GM21390 (cell line): Measurements from ENCODE around the gene PGGHG.
"Not testable (repeated sequence)": the region's sequence is repeated elsewhere in the genome, so short reads cannot be mapped to it uniquely, and the experiment has no call there.

Experiments used
- ATAC-seq: cut with Tn5 transposase; IDR thresholded peaks from one replicate; pipeline ENCODE4 v1.9.1; 2021; ENCODE audit not compliant: unreplicated experiment

The PGGHG gene

GRCh38 chr11:329886-330253, 40.9 kb downstream of the PGGHG start:
- no peak for ATAC-seq

- ATAC-seq, result no peak
These were observed 41.4 kb downstream of the PGGHG start for GRCh38 chr11:330307-330693.

- ATAC-seq, result no peak
These were observed 41.9 kb downstream of the PGGHG start for GRCh38 chr11:330694-331357.

- no peak for ATAC-seq
These were observed 42.6 kb downstream of the PGGHG start for GRCh38 chr11:331358-332060.

- no peak for ATAC-seq
These were observed 43.9 kb downstream of the PGGHG start for GRCh38 chr11:332651-333480.

- ATAC-seq, result not testable (repeated sequence)
These were observed 44.8 kb downstream of the PGGHG start for GRCh38 chr11:333616-334263.

GRCh38 chr11:334264-334994, 45.5 kb downstream of the PGGHG start:
- no peak for ATAC-seq

- no peak for ATAC-seq
These were observed 47.1 kb downstream of the PGGHG start for GRCh38 chr11:335779-336658.

GRCh38 chr11:336659-337198, 47.8 kb downstream of the PGGHG start:
- no peak for ATAC-seq

- ATAC-seq, result no peak
These were observed 48.8 kb downstream of the PGGHG start for GRCh38 chr11:337711-338110.

- no peak for ATAC-seq
These were observed 51.0 kb downstream of the PGGHG start for GRCh38 chr11:339963-340362.

- ATAC-seq, result no peak
These were observed 51.9 kb downstream of the PGGHG start for GRCh38 chr11:340539-341512.

GRCh38 chr11:342328-342727, 53.4 kb downstream of the PGGHG start:
- no peak for ATAC-seq

- ATAC-seq, result no peak
These were observed 56.1 kb downstream of the PGGHG start for GRCh38 chr11:344836-345578.
